Stimulated activated naive CD4-positive, alpha-beta T cell (primary cell): ENCODE results near the gene ACOT13.
"Not testable (repeated sequence)": the region's sequence is repeated elsewhere in the genome, so short reads cannot be mapped to it uniquely, and the experiment has no call there.

ENCODE experiments used
- DNase-seq, 6 experiments: peaks; one replicate each; lab custom pipeline; 2025; lab: John Stamatoyannopoulos, UW

The ACOT13 gene

DNA sequence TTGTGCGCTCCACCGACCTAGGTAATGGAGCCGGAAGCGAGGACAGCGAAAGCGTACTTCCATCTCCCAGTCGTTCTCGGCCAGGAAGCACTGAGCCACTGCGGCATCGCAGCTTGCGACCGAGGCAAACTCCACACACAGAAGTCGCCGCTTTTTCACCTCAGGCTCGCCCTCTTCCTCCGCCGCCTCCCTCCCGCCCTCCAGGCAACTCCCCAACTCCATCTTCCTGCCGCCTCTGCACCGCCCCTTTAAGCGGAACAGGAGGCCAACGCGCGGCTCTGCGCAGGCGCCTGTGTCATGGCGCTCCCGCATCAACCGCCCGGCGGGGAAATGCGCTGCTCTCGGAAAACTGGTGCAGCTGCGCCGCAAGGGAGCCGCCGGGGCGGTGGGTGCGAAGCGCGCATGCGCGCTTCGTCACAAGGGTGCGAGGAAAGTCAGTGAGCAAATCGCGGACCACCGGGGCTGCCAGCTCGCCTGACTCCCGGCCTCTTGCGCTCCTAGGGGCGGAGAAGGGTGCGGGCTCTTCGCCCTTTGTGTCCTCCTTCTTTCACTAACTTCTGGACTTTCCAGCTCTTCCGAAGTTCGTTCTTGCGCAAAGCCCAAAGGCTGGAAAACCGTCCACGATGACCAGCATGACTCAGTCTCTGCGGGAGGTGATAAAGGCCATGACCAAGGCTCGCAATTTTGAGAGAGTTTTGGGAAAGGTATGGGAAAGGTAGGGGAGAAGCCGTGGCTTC, at the start of gene ACOT13, which contains the start of gene TDP2:
ACOT13 (plus strand) TSS at position 437 of the 737 bp plus-strand sequence; CDS start at position 624, 187 bp downstream.
TDP2 (minus strand) TSS at position 259 of the 737 bp plus-strand sequence; CDS start at position 222, 37 bp downstream.
- DNase-seq = peak; percentile 91 to 97 (median 96)

DNA sequence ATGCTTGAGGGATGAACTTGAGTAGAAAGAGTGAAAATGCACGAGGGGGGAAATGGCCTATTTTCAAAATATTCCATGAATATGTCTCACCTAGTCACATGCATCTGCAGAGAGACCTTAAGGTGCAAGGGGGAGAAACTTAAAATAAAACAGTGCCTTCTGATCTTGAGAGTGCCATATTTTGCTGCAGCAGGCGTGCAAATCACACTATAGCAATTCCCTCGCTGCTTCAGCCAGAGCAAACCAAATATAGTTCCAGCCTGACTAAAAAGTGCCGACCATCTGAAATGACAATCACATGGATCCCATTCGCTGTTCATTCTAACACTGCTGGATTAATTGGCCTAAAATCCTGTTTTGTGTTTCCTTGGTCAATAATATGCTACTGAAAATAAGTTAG, 47.2 kb upstream of the ACOT13 start:
- no peak for DNase-seq

DNA sequence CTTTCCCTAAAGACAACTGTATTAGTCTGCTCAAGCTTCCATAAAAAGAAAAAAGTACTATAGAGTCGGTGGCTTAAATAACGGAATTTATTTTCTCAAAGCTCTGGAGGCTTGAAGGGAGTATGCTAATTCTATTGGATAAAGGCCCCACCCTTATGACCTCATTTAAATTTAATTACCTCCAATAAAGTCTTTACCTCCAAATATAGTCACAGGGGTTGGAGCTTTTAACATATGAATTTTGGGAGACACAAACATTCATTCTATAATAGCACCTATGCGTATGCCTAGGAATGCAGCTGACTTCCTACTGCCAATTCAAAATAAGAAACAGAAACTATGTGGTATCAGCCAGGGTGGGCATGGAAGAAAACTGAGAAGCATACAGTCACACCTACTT, 46.2 kb upstream of the ACOT13 start:
- DNase-seq = no peak

DNA sequence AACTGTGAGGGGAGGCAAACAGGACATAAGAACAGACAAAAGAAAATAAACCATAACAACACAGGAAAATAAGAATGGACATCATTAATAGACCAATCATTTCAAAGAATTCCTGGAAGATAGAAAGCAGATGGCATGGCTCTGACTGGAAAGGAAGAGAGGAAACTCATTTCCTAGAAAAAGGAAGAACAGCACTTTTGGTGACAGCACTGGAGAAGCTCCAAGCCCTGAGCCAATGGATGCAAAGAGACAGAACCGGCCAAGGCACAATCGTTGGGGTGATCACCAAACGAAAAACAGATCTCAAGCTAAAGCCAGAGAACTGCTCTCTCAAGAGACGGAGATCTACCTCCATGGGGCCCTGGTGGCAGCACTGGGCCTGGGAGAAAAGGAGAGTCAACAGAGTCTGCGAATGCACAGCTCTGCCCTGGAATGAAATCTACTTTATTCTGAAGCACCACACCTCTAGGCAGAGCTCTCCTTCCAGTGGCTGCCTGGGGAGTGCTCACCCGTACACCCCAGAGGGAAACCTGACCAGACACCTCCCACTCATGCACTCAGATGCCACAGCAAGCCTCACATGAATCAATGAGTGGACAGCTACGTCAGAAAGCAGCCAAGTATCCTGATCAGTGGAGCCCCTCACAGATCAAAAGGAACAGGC, 45.1 kb upstream of the ACOT13 start:
- DNase-seq = no peak

DNA sequence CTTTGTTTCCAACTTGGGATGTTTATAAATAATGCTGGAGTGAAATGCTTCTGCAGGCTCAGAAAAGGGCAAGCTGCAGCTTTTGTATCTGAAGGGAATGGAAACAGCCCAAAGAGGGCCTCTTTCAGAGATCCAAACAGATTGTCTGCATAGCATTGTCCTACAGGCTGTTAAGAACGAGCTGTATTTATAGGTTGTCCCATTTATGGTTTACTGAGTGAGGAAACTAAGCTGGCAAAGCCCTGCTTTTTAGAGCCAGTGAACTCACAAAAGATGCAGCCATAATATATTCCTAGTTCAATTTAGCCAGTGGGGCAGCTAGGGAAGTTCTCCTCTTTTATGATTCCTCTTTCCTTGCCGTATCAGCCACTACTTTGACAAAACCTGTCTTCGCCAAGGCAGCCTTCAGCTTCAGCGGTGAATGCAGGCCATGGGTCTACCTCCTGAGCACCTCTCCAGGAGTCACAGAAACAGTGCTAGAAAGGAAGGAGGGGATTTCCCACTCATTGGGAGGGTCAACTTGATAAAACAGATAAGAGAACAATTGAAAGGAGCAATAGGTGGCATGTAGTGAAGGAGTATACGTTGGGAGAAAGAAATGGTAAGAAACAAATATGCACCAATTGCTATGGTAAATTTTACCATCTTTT, 35.9 kb upstream of the ACOT13 start:
- DNase-seq = no peak

DNA sequence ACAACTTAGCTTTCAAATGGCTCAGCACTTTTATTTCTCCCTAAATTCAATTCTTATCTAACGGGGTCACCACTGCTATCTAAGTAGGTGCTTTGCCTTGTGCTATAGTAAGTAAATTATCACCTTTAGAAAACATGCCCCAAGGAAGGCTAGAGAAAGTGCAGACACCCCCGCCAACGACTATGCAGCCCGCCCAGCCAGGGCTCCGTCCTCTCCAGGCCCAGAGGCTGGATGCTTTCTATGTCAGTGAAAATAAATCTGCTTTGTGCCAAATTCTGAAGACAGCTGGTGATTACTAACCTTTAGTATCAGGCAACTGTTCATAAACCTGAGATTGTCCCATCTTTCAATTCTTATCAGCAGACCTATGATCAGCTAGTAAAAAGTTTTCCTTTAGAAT, 35.2 kb upstream of the ACOT13 start:
- DNase-seq = no peak

DNA sequence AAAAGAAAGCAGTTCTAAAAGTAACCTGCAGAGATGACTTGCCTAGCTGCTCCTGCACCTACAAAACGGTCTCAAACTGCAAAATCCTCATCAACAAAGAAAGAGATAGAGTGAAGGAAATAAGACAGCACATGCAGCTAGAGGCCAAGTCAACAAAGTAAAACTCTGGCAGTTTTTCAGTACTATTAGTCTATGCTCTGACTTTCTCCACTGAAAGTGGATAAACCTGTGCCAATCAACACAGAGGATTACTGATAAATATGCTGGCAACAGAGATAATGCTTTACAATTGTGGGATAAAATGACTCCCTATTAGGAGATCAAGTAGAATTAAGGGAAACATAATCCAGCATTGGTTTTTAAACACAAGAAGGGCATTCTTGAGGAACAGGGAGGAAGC, 34.3 kb upstream of the ACOT13 start:
- no peak for DNase-seq

DNA sequence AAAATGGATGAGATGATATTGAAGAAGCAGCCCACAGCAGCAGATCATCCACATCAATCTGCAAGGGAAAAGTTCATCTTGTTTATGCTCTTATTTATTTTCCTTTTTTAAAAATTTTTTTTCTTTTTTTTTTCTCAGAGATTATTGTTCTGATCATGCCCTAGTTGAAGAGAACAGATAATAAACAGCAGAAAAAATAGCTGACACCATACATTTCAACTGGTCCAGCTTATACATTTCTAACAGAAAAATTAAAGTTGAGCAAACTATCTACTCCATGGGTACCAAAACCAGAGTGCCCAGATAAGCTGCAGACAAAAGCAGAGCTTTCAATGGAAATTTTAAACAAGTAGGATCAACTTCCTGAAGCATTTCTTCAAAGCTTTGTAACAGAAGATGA, 30.2 kb upstream of the ACOT13 start:
- no peak for DNase-seq

DNA sequence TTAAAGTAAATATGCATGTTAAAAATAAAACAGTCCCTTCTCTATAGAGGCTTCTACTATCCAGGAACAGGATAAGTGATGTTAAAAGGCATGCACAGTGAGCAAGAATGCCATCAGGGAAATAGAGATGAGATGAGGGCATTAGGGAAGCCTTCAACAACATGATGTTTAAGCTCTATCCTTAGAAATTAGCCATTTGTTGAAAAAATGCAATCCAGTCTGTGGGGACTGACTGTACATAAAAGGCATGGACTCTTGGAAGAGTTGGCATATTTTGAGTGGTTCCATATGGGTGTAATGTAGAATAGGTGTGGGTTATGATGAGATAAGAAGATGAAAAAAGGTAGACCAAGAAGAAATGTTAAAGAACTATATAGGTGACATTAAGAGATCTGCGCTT, 26.7 kb upstream of the ACOT13 start:
- no peak for DNase-seq

DNA sequence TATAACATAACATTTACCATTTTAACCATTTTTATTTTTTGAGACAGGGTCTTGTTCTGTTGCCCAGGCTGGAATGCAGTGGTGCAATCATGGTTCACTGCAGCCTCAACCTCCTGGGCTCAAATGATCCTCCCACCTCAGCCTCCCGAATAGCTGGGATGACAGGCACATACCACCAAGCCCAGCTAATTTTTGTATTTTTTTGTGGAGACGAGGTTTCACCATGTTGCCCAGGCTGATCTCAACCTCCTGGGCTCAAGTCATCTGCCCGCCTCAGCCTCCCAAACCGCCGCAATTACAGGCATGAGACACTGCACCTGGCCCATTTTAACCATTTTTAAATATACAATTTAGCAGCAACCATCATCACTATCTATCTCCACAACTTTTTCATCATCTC, 26.2 kb upstream of the ACOT13 start:
- DNase-seq = not testable (repeated sequence)

DNA sequence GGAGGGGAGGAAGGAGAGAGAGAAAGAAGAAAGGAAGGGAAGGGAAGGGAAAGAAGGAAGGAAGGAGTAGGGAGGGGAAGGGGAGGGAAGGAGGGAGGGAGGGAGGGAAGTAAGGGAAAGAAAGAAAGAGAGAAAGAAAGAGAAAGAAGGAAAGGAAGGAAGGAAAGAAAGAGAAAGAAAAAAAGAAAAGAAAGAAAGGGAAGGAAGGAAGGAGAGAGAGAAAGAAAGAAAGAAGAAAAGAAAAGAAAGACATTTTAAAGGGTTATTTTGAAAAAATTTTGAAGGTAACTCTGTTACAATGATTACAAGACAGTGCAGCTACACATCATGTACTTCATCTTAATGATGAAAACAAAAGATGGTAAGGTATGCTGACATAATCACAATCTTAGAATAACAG, 24.8 kb upstream of the ACOT13 start:
- no peak for DNase-seq

DNA sequence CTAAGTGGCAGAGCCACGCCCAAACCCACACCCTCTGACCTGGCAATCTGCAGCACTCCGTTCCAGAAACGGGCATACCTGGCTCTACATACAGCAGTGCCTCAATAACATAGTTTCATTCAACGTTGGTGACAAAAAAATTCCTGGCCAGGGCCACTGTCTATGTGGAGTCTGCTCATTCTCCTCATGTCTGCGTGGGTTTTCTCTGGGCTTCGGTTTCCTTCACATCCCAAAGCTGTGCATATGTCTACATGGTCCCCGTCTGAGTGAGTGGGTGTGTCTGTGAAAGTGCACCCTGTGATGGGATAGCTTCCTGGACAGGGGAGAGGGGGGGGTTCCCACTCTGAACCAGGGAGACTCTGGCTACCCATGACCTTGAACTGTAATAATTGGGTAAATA, 23.0 kb upstream of the ACOT13 start:
- no peak for DNase-seq

DNA sequence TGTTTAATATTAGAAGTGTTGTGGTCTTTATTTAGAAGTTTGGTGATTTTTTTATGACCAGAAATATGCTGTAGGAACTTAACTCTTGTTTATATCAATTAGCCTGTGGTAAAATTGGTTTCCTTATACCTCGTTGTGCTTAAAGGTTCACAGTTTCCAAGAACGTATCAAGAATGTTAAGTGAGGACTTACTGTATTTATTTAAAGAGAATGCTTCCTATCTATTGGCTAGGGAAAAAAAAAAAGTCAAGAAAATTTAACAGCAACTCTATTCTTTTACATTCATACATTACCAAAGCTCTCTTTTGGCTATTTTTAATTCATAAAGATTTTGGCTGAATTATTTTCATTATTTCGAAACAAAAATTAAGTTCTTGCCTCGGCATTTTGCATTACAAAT, 22.5 kb upstream of the ACOT13 start:
- no peak for DNase-seq

DNA sequence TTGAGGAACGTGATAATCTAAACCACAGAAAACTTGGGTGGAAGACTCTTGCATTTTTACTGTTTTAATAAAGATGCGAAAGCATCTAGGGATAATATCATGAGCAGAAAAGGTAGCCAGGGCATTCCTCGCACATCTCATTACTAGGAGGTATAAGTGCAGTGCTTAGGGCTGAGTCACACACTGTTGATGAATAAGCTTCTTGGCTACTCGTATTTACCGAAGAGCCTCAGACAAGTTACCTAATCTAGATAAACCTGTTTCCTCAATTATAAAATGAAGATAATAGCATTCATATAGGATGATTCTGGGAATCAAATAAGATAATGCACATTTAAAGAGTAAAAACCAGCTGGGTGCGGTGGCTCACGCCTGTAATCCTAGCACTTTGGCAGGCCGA, 20.1 kb upstream of the ACOT13 start:
- no peak for DNase-seq

DNA sequence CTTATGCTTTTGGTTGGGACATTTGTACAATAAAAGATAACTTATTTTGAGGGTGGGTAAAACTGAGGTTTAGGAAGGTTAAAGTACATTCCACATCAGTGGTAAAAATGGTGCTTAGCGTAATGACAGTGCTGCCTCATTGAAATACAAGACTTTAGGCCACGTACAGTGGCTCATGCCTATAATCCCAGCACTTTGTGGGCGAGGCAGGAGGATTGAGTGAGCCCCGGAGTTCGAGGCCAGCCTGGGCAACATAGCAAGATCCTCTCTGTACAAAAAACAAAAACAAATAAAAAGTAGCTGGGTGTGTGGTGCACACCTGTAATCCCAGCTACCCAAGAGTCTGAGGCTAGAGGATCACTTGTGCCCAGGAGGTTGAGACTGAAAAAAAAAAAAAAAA, 18.6 kb upstream of the ACOT13 start:
- no peak for DNase-seq

DNA sequence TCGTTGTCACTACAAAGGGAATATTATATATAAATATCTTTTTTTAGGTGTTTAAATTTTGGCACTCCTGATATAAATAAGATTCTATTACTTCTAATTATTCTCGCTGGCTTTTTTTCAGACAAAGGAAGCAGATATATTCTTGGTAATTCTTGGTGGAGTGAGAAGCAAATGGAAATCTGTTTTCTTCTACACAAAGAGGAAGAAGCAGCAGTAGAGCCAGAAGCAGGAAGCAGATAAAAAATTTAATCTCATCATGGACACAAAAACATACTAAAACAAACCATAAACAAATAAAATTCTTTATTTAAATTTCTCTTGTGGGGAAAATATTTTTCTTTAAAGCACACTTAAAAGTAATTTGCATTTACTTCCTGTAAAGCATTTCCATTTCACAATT, 17.2 kb upstream of the ACOT13 start:
- no peak for DNase-seq

DNA sequence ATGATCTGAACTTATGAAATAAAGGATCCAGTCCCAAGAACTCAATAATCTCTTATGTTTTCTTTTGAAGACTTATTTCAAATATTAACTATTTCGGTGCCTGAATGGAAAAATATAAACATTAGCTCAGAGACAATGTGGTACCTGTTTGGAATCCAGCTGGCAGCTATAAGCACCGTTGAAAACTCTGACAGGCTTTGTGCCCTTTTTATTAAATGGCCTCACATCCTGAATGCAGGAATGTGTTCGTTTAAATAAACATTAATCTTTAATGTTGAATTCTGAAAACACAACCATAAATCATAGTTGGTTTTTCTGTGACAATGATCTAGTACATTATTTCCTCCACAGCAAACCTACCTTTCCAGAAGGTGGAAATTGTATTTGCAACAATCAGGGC, 16.5 kb upstream of the ACOT13 start:
- no peak for DNase-seq

DNA sequence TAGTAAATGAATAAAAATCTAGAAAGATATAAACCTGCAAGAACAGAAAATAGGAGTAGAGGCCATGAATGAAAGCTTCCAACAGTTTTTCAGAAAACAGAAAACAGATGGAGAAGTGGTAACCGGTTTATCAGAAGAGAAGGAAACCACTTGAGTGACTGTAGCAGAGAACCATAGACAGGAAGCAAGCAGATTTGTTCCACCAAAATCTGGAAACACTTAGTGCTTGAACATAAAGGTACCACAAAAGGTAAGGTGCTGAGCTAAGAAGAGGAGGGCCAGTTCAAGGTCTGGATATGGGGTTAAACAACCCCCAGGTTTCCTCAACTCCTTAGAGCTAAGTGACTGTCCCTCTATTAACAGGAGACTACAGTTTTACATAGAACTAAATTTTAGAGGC, 11.7 kb upstream of the ACOT13 start:
- DNase-seq = no peak

DNA sequence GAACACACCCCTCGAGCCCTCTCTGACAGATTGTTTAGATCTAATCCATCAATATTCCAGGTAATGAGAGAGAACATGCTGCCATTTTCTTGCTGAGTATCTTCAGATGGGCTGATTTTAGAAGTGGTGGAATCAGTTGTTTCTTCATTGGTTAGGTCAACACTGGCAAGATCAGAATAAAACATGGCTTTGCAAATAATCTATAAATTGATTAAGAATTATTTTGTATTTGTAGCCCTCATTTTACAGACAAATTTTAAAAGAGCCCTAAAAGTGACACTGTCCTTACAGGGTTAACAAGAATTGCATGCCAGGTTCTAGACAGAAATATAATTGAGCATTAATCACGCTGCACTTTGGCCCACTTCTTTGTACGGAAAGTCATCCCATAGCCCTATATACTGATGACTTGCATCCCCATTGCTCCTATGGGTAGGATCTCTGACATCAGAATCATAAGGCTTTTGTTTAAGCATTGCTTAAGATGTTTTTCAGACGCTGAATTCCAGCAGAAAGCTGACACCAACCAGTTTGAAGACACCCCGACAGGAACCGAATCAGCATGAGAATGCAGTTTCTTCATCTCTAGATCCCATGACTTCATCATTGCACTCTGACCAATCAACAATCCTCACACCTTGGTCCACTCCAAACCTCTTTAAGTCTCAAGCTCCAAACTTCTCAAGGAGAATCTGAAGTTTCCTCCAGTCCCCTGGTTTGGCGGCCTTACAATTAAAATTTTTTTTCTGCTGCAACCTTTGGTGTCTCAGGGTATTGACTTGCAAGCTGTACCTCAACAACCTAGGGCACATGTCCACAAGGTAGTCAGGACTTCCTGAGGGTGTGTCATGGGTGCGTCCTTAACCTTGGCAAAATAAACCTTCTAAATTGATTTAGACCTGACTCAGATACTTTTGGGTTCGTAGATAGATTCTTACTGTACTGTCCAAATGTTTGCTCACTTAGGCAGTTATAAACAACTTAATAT, 8.0 kb upstream of the ACOT13 start:
- DNase-seq = no peak

DNA sequence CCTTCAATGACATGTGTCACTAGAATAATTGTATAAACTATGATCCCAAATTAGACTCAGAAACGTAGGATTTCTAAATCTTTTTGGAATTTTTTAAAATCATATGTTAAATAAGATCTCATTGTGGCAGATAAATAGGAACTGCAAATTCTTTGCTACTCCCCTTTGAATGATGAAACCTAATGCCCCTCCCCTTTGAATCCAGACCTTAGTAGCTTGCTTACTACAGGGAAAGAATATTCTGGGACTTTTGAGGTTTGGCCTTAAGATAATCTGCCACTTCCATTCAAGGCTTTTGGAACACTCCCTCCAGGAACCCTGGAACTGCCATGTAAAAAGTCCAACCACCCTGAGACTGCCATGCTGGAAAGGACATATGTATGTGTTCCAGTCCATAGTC, 7.3 kb upstream of the ACOT13 start:
- DNase-seq = no peak

DNA sequence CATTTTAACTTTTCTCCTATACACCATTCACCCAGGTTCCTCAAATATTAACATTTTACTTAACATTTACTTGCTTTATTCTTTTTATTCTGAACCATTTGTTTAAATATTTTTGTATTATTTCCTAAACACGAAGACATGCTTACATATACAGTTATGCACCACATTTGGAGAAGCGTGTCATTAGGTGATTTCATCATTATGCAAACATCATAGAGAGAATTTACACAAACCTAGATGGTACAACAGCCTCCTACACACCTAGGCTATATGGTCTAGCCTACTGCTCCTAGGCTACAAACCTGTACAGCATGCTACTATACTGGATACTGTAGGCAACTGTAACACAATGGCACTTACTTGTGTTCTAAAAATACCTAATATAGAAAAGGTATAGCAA, 6.8 kb upstream of the ACOT13 start:
- no peak for DNase-seq

DNA sequence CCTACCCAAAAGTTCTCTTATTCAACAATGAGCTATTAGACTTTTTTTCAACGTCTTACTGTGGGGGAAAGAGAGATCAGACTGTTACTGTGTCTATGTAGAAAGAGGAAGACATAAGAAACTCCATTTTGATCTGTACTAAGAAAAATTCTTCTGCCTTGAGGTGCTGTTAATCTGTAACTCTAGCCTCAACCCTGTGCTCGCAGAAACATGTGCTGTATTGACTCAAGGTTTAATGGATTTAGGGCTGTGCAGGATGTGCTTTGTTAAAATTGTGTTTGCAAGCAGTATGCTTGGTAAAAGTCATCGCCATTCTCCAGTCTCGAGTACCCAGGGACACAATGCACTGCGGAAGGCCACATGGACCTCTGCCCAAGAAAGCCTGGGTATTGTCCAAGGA, 5.1 kb upstream of the ACOT13 start:
- not testable (repeated sequence) for DNase-seq
